ENCODE measurements around the gene CLC. TPM values are rescaled to one million over a fixed set of nuclear protein-coding genes. Genes with fewer than 3 reads are reported as not detected.

CLC gene
- total RNA-seq, 1 experiment from 2014 or later: not detected

DNA sequence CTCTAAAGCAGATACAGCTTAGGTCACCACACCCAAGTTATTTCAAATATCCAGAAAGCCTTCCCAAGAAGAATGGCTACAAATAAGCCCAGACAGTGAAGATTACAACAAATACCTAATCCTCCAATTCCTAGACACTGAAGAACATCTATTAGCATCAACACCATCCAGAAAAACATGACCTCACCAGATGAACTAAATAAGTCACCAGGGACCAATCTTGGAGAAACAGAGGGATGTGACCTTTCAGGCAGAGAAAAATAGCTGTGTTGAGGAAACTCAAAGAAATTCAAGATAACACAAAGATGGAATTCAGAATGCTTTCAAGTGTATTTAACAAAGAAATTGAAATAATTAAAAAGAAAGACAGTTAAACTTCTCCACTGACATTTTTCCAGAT is 15.0 kb upstream of the CLC start:
- no peaks in the 10 kb centered on the region for H3K79me2 ChIP-seq (ENCODE audit: low read length)
- H3K27me3 ChIP-seq (ENCODE audit: low read length): peaks cover 71% of the 10 kb centered on the region
- no peaks in the 10 kb centered on the region for H3K36me3 ChIP-seq (ENCODE audit: low read depth, low read length)
- ATAC-seq (no peak), DNase-seq (no peak)
- H3K9me2 ChIP-seq (replicated peaks; ENCODE audit: low read length): no peaks in the 10 kb centered on the region
- BruUV-seq (replicated peaks): no TSS peak
- H3K27ac ChIP-seq (ENCODE audit: low read length): no peak overlapping the region
- no peak overlapping the region for H3K9ac ChIP-seq (ENCODE audit: low read length)
- no peak overlapping the region for H3K4me2 ChIP-seq (ENCODE audit: low read length)
- ChIA-PET CTCF (no interaction called here), POLR2A (ENCODE audit: unreplicated experiment) (no interaction called here)
- H3K9me3 ChIP-seq (ENCODE audit: low read length): no peaks in the 10 kb centered on the region
- no peak overlapping the region for H2AFZ ChIP-seq (ENCODE audit: low read length)
- TF ChIP-seq EZH2phosphoT487 (IDR thresholded peaks at IDR 0.05; ENCODE audit: borderline replicate concordance, low read length): no peak
- TF ChIP-seq, protein P1, sequence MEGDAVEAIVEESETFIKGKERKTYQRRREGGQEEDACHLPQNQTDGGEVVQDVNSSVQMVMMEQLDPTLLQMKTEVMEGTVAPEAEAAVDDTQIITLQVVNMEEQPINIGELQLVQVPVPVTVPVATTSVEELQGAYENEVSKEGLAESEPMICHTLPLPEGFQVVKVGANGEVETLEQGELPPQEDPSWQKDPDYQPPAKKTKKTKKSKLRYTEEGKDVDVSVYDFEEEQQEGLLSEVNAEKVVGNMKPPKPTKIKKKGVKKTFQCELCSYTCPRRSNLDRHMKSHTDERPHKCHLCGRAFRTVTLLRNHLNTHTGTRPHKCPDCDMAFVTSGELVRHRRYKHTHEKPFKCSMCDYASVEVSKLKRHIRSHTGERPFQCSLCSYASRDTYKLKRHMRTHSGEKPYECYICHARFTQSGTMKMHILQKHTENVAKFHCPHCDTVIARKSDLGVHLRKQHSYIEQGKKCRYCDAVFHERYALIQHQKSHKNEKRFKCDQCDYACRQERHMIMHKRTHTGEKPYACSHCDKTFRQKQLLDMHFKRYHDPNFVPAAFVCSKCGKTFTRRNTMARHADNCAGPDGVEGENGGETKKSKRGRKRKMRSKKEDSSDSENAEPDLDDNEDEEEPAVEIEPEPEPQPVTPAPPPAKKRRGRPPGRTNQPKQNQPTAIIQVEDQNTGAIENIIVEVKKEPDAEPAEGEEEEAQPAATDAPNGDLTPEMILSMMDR (conservative IDR thresholded peaks at IDR 0.05; ENCODE audit: low read depth, low read length): no peak
- no peak for TF ChIP-seq EZH2 (IDR thresholded peaks at IDR 0.05; ENCODE audit: low read length, unreplicated experiment)
- H3F3A ChIP-seq (ENCODE audit: low read length, unreplicated experiment): no peaks in the 10 kb centered on the region
- no peaks in the 10 kb centered on the region for H3K4me1 ChIP-seq (ENCODE audit: insufficient read depth, low read length)
- intact Hi-C loops (cut with micrococcal nuclease): no loop called here
- H3K4me3 ChIP-seq (ENCODE audit: low read length): no peak overlapping the region
- no peaks in the 10 kb centered on the region for H4K20me1 ChIP-seq (ENCODE audit: low read length)

DNA sequence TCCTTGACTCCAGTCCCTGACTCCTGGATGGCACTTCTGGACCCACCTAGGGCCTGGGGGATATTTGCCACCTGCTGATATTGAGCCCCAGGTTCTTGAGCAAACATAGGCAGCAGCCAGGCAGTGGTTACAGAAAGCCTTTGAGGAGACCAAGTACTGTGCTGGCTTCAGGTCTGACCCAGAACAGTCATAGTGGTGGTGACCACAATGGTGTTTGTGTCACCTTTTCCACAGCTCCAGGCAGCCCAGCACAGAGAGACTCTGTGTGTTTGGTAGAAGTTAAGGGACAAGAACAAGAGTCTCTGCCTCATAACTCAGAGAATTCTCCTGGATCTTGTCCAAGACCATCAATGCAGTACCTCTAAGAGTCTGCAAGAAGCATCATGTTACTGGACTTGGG is 14.6 kb upstream of the CLC start:
- POLR2A ChIA-PET (ENCODE audit: unreplicated experiment): no interaction called here
- CTCF ChIA-PET: no interaction called here
- Histone ChIP-seq H3K27ac (ENCODE audit: low read length) (no peak overlapping the region), H4K20me1 (ENCODE audit: low read length) (no peaks in the 10 kb centered on the region), H3K27me3 (ENCODE audit: low read length) (peaks cover 69% of the 10 kb centered on the region), H2AFZ (ENCODE audit: low read length) (no peak overlapping the region), H3K4me2 (ENCODE audit: low read length) (no peak overlapping the region), H3K79me2 (ENCODE audit: low read length) (no peaks in the 10 kb centered on the region), H3K9me2 (replicated peaks; ENCODE audit: low read length) (no peaks in the 10 kb centered on the region), H3K36me3 (ENCODE audit: low read depth, low read length) (no peaks in the 10 kb centered on the region), H3K4me3 (ENCODE audit: low read length) (no peak overlapping the region), H3F3A (ENCODE audit: low read length, unreplicated experiment) (no peaks in the 10 kb centered on the region), H3K9me3 (ENCODE audit: low read length) (no peaks in the 10 kb centered on the region), H3K9ac (ENCODE audit: low read length) (no peak overlapping the region), H3K4me1 (ENCODE audit: insufficient read depth, low read length) (no peaks in the 10 kb centered on the region)
- no peak for TF ChIP-seq EZH2 (IDR thresholded peaks at IDR 0.05; ENCODE audit: low read length, unreplicated experiment)
- TF ChIP-seq, protein P1 (conservative IDR thresholded peaks at IDR 0.05; ENCODE audit: low read depth, low read length): no peak
- TF ChIP-seq EZH2phosphoT487 (IDR thresholded peaks at IDR 0.05; ENCODE audit: borderline replicate concordance, low read length): no peak
- intact Hi-C loops (cut with micrococcal nuclease): no loop called here
- DNase-seq (no peak), ATAC-seq (no peak)
- no TSS peak for BruUV-seq (replicated peaks)

DNA sequence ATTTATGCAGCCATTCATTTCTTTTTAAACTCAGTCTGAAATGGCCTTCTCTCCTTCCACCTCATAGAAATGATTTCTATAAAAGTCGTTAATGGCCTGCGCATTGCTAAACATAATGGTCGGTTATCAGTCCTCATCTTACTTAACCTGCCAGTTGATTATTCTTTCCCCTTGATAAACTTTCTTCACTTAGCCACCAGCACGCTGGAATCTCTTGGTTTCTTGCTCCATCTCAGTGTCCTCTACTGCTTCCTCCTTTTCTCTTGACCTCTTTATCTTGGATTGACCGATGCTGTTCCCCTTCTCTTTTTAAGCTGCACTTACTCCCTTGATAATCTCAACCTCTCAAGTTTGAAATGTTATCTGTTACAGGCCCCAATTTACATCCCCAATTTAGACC is 12.2 kb upstream of the CLC start:
- Histone ChIP-seq H3F3A (ENCODE audit: low read length, unreplicated experiment) (no peaks in the 10 kb centered on the region), H3K9me3 (ENCODE audit: low read length) (no peaks in the 10 kb centered on the region), H3K79me2 (ENCODE audit: low read length) (no peaks in the 10 kb centered on the region), H3K9me2 (replicated peaks; ENCODE audit: low read length) (no peaks in the 10 kb centered on the region), H4K20me1 (ENCODE audit: low read length) (no peaks in the 10 kb centered on the region), H3K4me2 (ENCODE audit: low read length) (no peak overlapping the region), H3K27me3 (ENCODE audit: low read length) (peaks cover 60% of the 10 kb centered on the region), H3K36me3 (ENCODE audit: low read depth, low read length) (no peaks in the 10 kb centered on the region), H3K27ac (ENCODE audit: low read length) (no peak overlapping the region), H3K4me1 (ENCODE audit: insufficient read depth, low read length) (no peaks in the 10 kb centered on the region), H3K4me3 (ENCODE audit: low read length) (no peak overlapping the region), H2AFZ (ENCODE audit: low read length) (no peak overlapping the region), H3K9ac (ENCODE audit: low read length) (no peak overlapping the region)
- CTCF ChIA-PET: no interaction called here
- ATAC-seq (no peak), DNase-seq (no peak)
- no TSS peak for BruUV-seq (replicated peaks)
- intact Hi-C loops (cut with micrococcal nuclease): no loop called here
- POLR2A ChIA-PET (ENCODE audit: unreplicated experiment): no interaction called here
- no peak for TF ChIP-seq EZH2 (IDR thresholded peaks at IDR 0.05; ENCODE audit: low read length, unreplicated experiment)
- TF ChIP-seq EZH2phosphoT487 (IDR thresholded peaks at IDR 0.05; ENCODE audit: borderline replicate concordance, low read length): no peak
